Epidermal melanocyte (primary cell): ENCODE measurements around the gene NFATC2.

ENCODE experiments used
- DNase-seq: peaks from one replicate; pipeline ENCODE4 v3.0.0; 2011; ENCODE audit warnings: low spot score; ENCODE audit not compliant: insufficient read length

The NFATC2 gene

GRCh38 chr20:51396365-51396909 is 146.1 kb downstream of the NFATC2 start:
- DNase-seq, result no peak

DNA sequence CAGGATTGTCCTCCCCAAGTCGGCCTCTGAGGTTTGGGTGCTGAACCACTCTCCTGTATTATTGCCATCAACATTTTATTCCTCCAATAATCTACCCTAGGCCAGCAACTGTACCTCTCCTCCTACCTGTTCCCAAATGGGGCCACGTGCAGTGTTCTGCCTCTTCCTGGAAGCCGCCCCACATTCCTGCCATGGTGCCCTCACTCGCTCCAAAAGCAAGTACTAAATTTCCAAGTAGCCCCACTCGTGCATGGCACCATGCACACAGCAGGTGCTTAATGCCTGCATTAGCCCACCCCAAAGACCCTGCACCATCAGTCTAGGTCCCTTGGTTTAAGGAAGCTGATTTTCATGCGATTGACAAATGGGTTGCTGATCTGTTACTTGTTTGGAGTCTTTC is 147.8 kb downstream of the NFATC2 start:
- no peak for DNase-seq

GRCh38 chr20:51393571-51393970 is 148.9 kb downstream of the NFATC2 start:
- DNase-seq, result no peak

- no peak for DNase-seq
These were observed 149.8 kb downstream of the NFATC2 start for GRCh38 chr20:51392614-51393186.

- DNase-seq, result no peak
These were observed 150.6 kb downstream of the NFATC2 start for GRCh38 chr20:51391926-51392325.

DNA sequence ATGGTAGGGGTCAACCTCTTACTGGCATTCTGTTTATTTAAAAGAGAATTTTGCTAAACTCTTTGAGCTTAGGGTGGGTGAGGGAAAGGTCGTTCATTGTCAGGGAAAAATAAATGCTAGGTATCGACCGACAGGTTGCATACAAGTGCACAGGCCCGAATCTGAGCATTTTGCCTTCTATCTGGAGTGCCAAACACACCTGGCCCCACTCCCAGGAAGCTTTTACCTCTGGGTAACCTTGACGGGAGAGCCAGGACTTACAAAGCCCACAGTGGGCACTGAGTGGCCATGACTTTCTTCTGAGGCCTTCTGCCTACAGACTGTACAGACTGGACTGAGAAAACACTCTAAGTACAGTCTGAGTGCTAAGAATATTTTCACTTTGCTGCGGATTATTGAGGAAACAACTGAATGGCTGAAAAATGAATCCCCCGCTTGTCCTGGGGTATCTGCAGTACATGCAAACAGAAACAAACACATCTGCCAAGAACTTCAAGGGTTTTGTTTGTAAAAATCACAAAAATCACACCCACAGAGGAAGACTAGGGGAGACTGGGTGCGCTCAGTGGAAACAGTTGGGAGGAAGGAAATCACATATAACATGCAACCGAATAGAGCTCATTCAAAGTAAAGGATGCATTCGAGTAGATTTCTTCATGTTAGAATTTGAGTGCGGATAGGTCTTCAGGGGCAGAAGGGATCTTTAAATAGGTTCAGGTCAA is 152.8 kb downstream of the NFATC2 start:
- DNase-seq, result no peak

GRCh38 chr20:51388756-51389542 is 153.6 kb downstream of the NFATC2 start:
- no peak for DNase-seq

DNA sequence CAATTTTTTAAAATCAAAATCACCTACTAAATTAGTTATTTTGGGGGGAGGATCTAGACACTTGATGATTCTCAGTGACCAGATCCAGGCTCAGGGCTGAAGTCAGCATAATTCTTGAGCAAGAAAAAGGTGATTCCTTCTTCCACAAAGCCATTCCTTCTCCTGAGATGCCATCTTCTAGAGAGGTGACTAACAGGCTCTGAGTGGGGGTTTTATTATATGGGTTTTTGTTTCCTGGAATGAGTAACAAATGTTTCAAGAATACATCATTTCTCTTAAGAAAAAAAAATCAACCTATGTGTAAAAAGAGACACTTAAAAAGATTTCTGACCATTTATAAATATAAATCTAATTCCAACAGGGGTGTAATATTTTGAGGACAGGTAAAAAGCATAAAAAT is 154.3 kb downstream of the NFATC2 start:
- DNase-seq, result no peak

GRCh38 chr20:51387125-51387875 is 155.2 kb downstream of the NFATC2 start:
- DNase-seq, result no peak

GRCh38 chr20:51386586-51386985 is 155.9 kb downstream of the NFATC2 start:
- DNase-seq, result no peak

DNA sequence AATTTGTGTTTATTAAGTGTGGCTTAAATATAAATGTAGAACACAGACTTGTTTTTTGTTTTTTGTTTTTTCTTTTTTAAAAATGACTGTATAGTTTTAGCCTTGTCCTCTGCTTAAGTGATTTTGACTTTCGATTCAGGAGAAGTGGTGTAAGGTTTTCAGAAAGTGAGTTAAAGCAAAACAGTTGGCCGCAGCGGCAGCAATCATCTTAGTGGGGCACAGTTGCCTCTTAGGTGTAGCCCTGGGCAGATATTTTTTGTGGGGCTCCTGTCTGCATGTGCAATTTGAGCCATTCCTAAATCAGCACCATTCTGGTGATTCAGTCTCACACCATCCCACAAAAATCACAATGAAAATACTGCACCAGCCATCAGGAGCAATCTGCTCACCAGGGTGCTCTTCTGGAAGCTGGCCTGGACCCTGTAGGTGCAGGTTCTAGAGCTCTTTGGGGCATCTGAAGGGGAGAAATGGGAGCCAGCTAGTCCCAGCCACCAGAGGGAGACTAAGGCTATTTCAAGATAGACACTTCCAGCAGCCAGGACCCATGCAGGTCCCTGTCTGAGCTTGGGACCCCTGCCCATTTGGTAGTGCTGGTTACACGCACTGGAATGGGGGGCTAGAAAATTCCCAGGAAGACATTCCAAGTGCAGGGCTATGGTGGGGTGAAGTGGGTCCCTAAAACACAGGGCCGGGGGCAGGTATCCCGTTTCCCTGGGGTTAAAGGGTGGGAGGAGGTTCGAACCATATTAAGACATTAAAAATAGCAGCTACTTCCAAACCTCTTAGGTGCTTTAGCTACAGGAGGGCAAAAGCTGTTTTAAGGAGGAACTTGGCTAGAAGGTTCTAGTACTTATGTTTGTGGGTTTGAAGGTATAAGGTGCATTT is 156.6 kb downstream of the NFATC2 start:
- peak; percentile 77 for DNase-seq

DNA sequence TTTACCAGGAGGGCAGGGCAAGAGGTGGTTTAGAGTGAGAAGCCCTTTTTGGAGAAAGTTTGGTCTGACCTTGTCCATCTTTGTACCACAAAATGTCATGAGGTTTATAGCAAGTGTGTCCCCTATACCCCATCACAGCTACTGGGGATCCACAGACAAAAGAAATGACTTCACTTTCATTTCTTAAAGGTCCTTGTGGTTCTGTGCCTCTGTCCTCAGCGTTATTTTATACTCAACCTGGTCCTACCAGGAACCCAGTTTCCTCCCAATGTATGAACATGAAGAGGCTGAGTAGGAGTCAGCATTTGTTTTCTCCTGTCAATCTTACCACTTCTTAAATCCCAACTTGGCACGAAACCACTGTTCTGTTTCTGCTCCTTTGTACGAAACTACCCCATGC is 157.6 kb downstream of the NFATC2 start:
- no peak for DNase-seq

DNA sequence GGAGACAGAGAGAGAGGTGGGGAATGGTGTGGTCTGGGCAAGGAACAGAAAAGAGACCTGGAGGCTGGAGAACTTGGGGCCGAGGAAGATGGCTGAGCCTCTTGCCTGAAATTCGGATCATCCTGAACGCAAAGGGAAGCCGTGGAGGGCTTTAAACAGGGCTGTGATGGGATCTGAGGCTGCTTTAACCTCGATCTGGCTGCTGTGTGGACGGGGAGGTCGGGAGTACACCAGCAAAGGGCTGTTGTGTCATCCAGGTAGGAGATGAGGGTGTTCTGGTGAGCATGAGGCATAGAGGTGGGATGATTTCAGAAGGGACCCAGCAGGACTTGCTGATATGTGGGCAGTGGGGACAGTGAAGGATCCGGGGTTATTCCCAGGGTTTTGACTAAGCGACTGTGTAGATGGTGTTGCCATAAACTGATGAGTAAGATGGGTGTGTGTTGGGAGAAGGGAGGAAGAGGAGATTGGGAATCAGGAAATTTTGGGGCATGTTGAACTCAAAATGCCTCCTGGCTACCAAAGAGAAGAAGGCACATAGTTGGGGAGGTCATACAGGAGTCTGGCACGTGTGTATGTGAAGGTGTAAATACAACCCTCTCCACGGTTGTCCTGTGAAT is 158.5 kb downstream of the NFATC2 start:
- DNase-seq, result no peak

- DNase-seq, result no peak
These were observed 159.3 kb downstream of the NFATC2 start for GRCh38 chr20:51382986-51383821.

DNA sequence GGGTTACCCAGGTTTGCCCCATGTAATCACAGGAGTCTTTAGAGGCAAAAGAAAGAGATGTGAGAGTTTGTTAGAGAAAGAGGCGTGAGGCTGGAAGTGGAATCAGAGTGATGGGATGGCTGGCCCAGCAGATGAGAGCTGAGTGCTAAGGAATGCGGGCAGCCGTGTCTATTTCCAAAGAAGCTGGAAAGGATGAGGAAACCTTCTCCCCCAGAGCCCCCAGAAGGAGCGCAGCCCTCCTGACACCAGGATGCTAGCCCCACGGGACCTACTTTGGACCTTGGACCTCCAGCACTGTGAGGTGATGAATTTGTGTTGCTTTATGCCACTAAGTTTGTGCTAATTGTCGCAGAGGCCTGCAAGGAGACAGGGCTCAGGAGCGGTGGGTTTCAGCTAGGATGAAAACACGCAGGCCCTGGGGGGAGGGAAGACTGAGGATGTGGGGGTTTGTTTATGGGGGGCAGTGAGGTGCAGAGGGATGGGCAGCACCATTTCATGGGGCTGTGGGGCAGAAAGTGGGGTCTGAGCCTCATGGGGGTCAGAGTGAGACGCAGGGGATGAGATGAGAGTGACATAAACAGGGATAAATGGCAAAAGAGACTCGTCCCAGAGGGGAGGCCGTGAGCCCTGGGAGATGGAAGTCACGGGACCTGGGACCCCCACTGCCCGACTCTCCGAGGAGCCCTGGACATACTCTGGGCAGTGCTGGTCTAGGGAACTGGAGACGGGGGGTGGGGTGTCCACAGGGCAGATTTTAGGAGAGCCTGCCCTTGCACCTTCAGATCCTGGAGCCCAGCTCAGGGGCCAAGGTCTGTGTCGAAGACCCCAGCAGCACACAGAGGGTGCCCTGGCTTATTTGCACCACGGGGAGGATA is 160.2 kb downstream of the NFATC2 start:
- no peak for DNase-seq

DNA sequence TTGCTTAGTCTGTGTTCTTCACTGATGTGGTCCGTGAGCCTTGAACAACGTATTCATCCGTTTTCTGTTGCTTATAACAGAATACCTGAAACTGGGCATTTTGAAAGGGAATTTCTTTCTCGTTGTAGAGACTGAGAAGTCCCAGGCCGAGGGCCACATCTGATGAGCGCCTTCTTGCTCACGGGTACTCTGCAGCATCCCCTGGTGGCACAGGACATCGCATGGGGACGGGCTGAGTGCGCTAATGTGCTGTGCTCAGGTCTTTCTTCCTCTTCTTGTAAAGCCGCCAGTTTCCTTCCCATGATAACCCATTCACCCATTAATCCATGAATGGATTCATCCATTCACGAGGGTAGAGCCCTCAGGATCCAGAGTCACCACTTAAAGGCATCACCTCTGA is 161.0 kb downstream of the NFATC2 start:
- DNase-seq, result no peak

GRCh38 chr20:51380401-51381385 is 161.8 kb downstream of the NFATC2 start:
- no peak for DNase-seq
